COR-L47 (cell line): ENCODE data around the gene PLP1.
"Not testable (repeated sequence)": the region's sequence is repeated elsewhere in the genome, so short reads cannot be mapped to it uniquely, and the experiment has no call there.

Experiments
- DNase-seq: peaks from one replicate; lab custom pipeline; 2025; lab: John Stamatoyannopoulos, UW

The PLP1 gene, protein sequence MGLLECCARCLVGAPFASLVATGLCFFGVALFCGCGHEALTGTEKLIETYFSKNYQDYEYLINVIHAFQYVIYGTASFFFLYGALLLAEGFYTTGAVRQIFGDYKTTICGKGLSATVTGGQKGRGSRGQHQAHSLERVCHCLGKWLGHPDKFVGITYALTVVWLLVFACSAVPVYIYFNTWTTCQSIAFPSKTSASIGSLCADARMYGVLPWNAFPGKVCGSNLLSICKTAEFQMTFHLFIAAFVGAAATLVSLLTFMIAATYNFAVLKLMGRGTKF

DNA sequence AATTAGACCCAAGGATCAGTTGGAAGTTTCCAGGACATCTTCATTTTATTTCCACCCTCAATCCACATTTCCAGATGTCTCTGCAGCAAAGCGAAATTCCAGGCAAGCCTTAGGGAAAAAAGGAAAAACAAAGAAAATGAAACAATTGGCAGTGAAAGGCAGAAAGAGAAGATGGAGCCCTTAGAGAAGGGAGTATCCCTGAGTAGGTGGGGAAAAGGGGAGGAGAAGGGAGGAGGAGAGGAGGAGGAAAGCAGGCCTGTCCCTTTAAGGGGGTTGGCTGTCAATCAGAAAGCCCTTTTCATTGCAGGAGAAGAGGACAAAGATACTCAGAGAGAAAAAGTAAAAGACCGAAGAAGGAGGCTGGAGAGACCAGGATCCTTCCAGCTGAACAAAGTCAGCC lies at the start of gene PLP1:
Gene PLP1, plus strand, starts transcription at position 295 of the 400 bp plus-strand sequence. CDS start 156 bp downstream, outside the sequence.
- no peak for DNase-seq

GRCh38 chrX:103727115-103727514 lies 49.5 kb upstream of the PLP1 start:
- DNase-seq = no peak

GRCh38 chrX:103729015-103729414 lies 47.6 kb upstream of the PLP1 start:
- no peak for DNase-seq

DNA sequence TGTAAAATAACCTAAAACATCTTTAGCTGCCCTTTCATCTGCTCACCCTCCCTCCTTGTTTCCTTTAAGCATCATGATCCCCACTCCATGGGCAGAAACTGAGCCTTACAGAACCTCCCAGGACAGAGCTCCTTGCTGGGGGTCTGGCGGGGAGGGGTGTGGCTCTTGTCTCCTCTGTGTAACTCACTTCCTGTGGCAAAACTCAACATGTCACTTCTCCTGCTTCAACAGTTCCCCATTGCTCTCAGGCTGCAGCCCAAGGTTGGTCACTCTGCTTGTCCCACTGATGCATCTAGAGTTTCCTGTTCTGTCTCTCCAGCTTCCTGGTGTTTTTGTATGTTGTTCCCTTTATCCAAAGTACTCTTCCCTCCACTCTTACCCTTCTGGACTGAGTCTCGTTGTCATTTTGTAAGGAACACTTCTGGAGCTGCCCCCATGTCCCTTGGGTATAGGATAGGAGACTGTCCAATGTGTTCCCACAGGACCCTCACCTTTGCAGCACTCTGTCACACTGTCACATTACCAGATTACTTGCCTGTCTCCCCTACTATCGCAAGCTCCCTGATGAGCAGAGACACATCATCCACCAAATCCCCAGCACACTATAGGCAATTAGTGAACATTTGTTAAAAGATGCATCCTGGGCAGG lies 46.4 kb upstream of the PLP1 start:
- no peak for DNase-seq

GRCh38 chrX:103730796-103731493 lies 45.7 kb upstream of the PLP1 start:
- DNase-seq = no peak

DNA sequence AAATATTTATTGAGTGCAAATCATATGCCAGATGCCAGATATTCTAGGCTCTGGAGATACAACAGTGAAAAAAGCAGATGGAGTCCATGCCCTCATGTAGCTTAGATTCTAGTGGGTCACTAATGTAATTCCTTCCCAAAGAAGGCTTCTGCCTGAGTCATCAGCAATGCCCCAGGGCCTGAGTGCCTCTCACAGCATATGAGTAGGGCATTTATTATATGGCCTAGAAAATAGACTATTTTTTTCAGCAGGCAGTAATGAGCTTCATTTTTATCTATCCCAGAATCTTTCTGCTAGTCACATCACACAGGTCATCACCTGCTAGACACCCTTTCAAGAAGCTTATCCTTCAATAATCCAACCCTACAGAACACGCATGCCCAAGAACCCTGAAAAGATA lies 43.6 kb upstream of the PLP1 start:
- DNase-seq = no peak

GRCh38 chrX:103734125-103734760 lies 42.4 kb upstream of the PLP1 start:
- DNase-seq = peak; percentile 36

DNA sequence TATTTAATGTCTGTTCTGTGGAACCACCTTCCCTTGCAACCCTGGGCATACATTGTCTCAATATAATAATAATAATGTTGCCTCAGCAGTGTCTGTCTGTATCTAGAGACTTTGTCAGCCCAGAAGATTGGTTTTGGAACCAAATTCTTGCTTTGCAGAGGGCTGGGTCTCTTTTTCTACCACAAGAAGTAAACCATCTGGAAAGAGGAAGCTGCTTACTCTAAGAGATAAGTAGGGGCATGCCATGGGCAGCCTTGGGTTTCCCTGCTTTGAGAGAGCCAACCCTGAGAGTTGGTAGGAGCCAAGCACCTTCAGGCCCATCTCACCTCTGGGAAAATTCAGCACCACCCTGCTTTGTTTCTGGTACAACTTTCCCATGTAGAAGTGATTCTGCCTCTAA lies 38.9 kb upstream of the PLP1 start:
- DNase-seq = no peak

GRCh38 chrX:103739421-103739820 lies 37.2 kb upstream of the PLP1 start:
- no peak for DNase-seq

- DNase-seq = no peak
These were observed 34.8 kb upstream of the PLP1 start for GRCh38 chrX:103741879-103742278.

GRCh38 chrX:103742339-103742738 lies 34.3 kb upstream of the PLP1 start:
- DNase-seq = no peak

DNA sequence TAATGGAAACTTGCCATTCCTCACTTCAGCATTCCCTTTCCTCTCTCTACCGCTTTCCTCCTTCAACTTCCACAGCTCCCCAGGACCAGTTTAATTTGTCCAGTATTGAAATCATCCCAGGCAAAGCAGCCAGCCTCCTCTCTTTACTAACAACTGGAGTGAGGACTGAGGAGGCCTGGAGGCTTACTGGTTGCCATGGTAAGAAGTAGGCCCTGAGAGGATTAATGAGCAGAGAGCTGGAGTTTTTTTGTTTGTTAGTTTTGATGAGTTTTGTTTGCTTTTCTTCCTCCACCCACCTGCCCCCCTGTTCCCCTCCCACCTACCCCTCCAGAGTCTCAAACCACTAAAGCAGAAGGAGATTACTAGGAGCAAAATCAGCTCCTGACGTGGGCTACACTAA lies 29.5 kb upstream of the PLP1 start:
- DNase-seq = no peak

- no peak for DNase-seq
These were observed 22.2 kb upstream of the PLP1 start for GRCh38 chrX:103754401-103754800.

DNA sequence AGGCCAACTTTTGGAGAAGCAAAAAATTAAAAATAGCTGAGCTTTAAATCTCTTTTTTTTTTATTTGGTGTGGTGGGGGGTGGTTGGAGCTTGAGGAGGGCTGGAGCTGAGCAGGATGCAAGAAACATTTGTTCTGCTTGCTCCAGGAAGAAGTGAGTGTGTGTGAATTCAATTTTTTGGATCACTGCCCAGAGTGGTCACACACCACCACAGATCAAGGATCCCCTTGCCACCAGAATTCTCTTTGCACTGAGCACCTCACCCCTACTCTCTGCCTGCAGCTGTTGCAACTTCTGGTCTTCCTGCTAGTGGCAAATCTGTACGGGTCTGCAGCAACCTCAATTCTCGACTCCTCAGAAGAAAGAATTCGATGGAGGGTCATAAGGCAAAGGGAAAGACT lies 19.9 kb upstream of the PLP1 start:
- no peak for DNase-seq

DNA sequence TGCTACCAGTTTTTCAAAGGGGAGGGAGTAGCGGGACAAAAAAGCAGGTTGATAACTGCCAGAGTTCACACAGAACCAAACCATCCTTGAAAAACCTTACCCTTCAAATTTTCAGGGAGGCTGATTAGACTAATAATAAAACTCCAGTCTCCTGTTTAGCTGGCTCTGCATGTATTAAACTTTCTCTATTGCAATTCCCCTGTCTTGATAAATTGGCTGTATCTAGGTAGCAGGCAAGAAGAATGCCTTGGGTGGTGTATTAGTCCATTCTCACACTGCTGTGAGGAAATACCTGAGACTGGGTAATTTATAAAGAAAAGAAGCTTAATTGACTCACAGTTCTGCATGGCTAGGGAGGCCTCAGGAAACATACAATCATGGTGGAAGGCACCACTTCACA lies 18.1 kb upstream of the PLP1 start:
- DNase-seq = no peak

- not testable (repeated sequence) for DNase-seq
These were observed 13.1 kb upstream of the PLP1 start for GRCh38 chrX:103763541-103763940.

- DNase-seq = not testable (repeated sequence)
These were observed 9.7 kb upstream of the PLP1 start for GRCh38 chrX:103766813-103767555.

GRCh38 chrX:103773445-103773844 lies 3.2 kb upstream of the PLP1 start:
- DNase-seq = no peak

DNA sequence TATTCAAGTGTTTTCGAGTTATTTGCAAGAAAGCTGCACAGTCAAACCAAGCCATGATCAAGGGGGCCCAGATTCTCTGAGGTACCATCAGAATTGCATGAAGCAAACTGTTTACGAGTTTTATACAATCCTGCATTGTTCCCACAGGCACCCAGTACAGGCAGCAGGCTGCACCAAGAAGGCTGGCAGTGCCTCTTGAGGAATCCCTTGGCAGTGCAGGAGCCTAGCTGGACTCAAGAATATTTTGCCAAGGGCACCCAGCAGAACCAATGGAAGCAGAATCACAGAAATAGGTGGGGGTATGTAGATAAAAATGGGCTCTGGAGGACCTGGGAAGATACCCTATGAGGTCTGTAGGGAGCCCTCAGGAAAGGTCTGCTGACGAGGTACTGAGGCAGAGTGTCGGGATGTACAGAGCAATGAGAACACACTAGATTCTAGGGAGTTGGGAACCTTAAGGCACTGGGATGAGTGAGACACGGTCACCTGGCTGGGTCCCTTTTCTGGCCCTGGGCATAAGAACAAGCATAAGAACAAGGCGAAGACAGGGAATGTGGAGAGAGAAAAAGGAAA lies 2.5 kb upstream of the PLP1 start:
- DNase-seq = peak; percentile 65

GRCh38 chrX:103779141-103779789 lies 2.6 kb downstream of the PLP1 start:
- peak; percentile 71 for DNase-seq
